Lung (tissue), 12 donors: ENCODE measurements around the gene SH3BP4. TPM values are rescaled to one million over a fixed set of nuclear protein-coding genes. Genes with fewer than 3 reads are reported as not detected.
A peak's percentile ranks its signal among the peaks of the same experiment; 100 is the strongest.

Experiments used
- ATAC-seq: fragments of 200-7000 bp; cut with Tn5 transposase; one replicate; pipeline ENCODE4 v1.9.1; 2020; ENCODE audit warnings: moderate number of reproducible peaks; ENCODE audit not compliant: insufficient read depth, low FRiP score
- DNase-seq, 3 donors: peaks; one replicate each; pipeline ENCODE4 v3.0.0-alpha.2; 2013 to 2017
- H3K27ac ChIP-seq, 2 donors: one replicate each; pipeline ENCODE4 v1.5.1; 2013; ENCODE audit warnings: mild to moderate bottlenecking in 2 of 2, moderate library complexity in 2 of 2, control low read depth in 1 of 2, inconsistent platforms in 1 of 2, low read depth in 1 of 2, low read length in 1 of 2
- H3K27me3 ChIP-seq, 3 donors: one replicate each; pipeline ENCODE4 v1.5.1; 2013; ENCODE audit warnings: low read length in 2 of 3; ENCODE audit not compliant: control insufficient read depth in 3 of 3, insufficient read depth in 3 of 3
- H3K36me3 ChIP-seq, 4 donors: one replicate each; pipeline ENCODE4 v1.5.1; 2013; ENCODE audit warnings: low read length in 4 of 4, mild to moderate bottlenecking in 1 of 4, moderate library complexity in 1 of 4; ENCODE audit not compliant: control insufficient read depth in 4 of 4, insufficient read depth in 4 of 4
- H3K4me1 ChIP-seq, 5 donors: one replicate each; pipeline ENCODE4 v1.5.1; 2013; ENCODE audit warnings: low read length in 5 of 5, mild to moderate bottlenecking in 2 of 5, moderate library complexity in 1 of 5; ENCODE audit not compliant: control insufficient read depth in 5 of 5, insufficient read depth in 5 of 5
- H3K4me3 ChIP-seq: one replicate; pipeline ENCODE4 v1.5.1; 2013; ENCODE audit warnings: mild to moderate bottlenecking, control low read depth, moderate library complexity
- H3K9ac ChIP-seq, 2 donors: one replicate each; pipeline ENCODE4 v1.5.1; 2013; ENCODE audit warnings: low read length in 2 of 2, control low read depth in 1 of 2; ENCODE audit not compliant: insufficient read depth in 1 of 2
- H3K9me3 ChIP-seq, 4 donors: one replicate each; pipeline ENCODE4 v1.5.1; 2013; ENCODE audit warnings: low read length in 3 of 4, mild to moderate bottlenecking in 1 of 4, moderate library complexity in 1 of 4; ENCODE audit not compliant: control insufficient read depth in 4 of 4, insufficient read depth in 3 of 4
- WGBS, 2 donors: extraction: QIAGEN DNeasy Blood & Tissue Kit; methylation state at CpG; one replicate each; pipeline ENCODE4 v1.1.7; 2013; 5-methylcytosine and 5-hydroxymethylcytosine counted together
- polyA plus RNA-seq, 2 donors: library from polyadenylated mRNA; stranded (reverse); fragments of 200-250 nt; gene quantifications; one replicate each; pipeline ENCODE4 v1.2.1, GENCODE V29; 2013
- total RNA-seq, 2 donors: library from RNA; depleted of rRNA in 1 of 2; stranded (reverse); fragments of >200 nt in 1 of 2; gene quantifications; one replicate each; pipeline ENCODE4 v1.2.1, GENCODE V29; 2014 to 2021
- TF ChIP-seq, protein P1 (sequence below): IDR thresholded peaks from 2 replicates; pipeline ENCODE4 v1.5.1; 2012; ENCODE audit warnings: mild to moderate bottlenecking; ENCODE audit errors: control extremely low read depth, extremely low read depth
- donor health status: control.
- donor health status: control.
- donor health status: Bipolar disorder and iron deficiency.
- donor health status: healthy.
- donor health status: DM: yes; HTN: yes; CAD: no.

Gene SH3BP4
- total and polyA plus RNA-seq, 4 donors = 12.0 to 36.5 (median 18.2) TPM

DNA sequence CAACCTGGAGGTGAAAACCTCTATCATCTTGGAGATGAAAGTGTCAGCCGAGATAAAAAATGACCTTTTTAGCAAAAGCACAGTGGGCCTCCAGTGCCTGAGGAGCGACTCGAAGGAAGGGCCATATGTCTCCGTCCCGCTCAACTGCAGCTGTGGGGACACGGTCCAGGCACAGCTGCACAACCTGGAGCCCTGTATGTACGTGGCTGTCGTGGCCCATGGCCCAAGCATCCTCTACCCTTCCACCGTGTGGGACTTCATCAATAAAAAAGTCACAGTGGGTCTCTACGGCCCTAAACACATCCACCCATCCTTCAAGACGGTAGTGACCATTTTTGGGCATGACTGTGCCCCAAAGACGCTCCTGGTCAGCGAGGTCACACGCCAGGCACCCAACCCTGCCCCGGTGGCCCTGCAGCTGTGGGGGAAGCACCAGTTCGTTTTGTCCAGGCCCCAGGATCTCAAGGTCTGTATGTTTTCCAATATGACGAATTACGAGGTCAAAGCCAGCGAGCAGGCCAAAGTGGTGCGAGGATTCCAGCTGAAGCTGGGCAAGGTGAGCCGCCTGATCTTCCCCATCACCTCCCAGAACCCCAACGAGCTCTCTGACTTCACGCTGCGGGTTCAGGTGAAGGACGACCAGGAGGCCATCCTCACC lies 90.2 kb downstream of the SH3BP4 start:
- Histone ChIP-seq H3K9ac (no peak overlapping the region), H3K27me3 (no peaks in the 10 kb centered on the region), H3K9me3 (peaks cover 0 to 3% (median 0%) of the 10 kb centered on the region in 4 donors), H3K36me3 (peaks cover 2 to 35% (median 26%) of the 10 kb centered on the region in 4 donors), H3K4me3 (no peak overlapping the region), H3K27ac (no peak overlapping the region), H3K4me1 (peaks cover 0 to 1% (median 0%) of the 10 kb centered on the region in 5 donors)
- DNase-seq (no peak), ATAC-seq (no peak)
- WGBS, 2 donors = 97% methylated on average over 25 of the region's 25 CpGs
- TF ChIP-seq, protein P1, sequence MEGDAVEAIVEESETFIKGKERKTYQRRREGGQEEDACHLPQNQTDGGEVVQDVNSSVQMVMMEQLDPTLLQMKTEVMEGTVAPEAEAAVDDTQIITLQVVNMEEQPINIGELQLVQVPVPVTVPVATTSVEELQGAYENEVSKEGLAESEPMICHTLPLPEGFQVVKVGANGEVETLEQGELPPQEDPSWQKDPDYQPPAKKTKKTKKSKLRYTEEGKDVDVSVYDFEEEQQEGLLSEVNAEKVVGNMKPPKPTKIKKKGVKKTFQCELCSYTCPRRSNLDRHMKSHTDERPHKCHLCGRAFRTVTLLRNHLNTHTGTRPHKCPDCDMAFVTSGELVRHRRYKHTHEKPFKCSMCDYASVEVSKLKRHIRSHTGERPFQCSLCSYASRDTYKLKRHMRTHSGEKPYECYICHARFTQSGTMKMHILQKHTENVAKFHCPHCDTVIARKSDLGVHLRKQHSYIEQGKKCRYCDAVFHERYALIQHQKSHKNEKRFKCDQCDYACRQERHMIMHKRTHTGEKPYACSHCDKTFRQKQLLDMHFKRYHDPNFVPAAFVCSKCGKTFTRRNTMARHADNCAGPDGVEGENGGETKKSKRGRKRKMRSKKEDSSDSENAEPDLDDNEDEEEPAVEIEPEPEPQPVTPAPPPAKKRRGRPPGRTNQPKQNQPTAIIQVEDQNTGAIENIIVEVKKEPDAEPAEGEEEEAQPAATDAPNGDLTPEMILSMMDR = no peak

DNA sequence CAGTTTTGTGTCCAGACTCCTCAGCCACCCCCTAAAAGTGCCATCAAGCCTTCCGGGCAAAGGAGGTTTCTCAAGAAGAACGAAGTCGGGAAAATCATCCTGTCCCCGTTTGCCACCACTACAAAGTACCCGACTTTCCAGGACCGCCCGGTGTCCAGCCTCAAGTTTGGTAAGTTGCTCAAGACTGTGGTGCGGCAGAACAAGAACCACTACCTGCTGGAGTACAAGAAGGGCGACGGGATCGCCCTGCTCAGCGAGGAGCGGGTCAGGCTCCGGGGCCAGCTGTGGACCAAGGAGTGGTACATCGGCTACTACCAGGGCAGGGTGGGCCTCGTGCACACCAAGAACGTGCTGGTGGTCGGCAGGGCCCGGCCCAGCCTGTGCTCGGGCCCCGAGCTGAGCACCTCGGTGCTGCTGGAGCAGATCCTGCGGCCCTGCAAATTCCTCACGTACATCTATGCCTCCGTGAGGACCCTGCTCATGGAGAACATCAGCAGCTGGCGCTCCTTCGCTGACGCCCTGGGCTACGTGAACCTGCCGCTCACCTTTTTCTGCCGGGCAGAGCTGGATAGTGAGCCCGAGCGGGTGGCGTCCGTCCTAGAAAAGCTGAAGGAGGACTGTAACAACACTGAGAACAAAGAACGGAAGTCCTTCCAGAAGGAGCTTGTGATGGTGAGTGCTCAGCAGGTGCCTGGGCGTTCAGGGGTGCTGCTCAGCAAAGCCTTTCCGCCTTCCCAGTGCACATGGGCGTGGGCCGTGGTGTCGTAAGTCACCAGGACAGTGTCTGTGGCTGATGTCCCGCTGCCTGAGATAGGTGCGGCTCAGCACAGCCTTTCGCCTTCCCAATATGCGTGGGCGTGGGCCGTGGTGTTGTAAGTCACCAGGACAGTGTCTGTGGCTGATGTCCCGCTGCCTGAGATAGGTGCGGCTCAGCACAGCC lies 91.0 kb downstream of the SH3BP4 start:
- peaks cover 0 to 1% (median 0%) of the 10 kb centered on the region in 5 donors for H3K4me1 ChIP-seq
- DNase-seq = no peak
- no peak overlapping the region for H3K4me3 ChIP-seq
- no peak overlapping the region for H3K27ac ChIP-seq
- WGBS, 2 donors = 96 to 97% methylated on average over 43 to 44 of the region's 49 CpGs
- H3K9me3 ChIP-seq = peaks cover 0 to 3% (median 0%) of the 10 kb centered on the region in 4 donors
- H3K27me3 ChIP-seq = no peaks in the 10 kb centered on the region
- peaks cover 2 to 32% (median 25%) of the 10 kb centered on the region in 4 donors for H3K36me3 ChIP-seq
- TF ChIP-seq, protein P1 = no peak
- no peak for ATAC-seq
- no peak overlapping the region for H3K9ac ChIP-seq

DNA sequence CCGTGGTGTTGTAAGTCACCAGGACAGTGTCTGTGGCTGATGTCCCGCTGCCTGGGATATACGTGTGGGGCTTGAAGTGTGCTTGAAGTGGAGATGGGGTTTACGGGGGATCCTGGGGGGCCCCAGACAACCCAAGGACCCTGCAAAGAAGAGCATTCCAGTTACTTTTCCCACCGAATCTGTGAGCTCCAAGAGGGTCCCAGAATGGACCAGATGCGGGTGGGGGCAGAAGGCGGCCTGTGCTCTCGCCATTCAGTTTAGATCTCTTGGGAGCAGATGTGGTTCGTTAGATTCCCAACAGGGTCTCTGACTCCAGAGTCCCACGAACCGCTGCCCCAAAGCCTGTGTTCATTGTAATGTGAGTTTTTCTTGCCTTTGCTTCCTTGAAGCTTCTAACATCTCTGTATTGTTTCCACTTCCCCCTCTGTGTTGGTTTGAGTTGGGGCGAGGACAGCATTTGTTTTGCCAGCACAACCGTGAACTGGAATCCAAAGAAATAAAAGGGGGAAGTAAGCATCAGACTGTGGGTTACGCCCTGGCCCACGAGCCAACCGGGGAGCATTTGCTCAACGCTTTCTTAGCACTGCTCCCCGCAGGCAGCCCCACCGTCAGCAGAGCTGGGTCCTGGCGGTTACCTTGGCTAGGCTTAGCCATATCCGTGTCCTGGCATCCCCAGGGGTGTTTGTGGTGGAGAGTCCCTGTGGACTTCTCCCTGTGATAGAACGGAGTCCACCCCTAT lies 92.1 kb downstream of the SH3BP4 start:
- DNase-seq = no peak
- WGBS, 2 donors = 47 to 62% methylated on average over 21 to 22 of the region's 22 CpGs
- H3K27ac ChIP-seq = peak overlapping the region in 1 of 2 donors; percentile 37
- H3K4me3 ChIP-seq = no peak overlapping the region
- H3K9ac ChIP-seq = no peak overlapping the region
- H3K36me3 ChIP-seq = peaks cover 2 to 29% (median 25%) of the 10 kb centered on the region in 4 donors
- peak; percentile 65 for ATAC-seq
- TF ChIP-seq, protein P1 = no peak
- H3K27me3 ChIP-seq = no peaks in the 10 kb centered on the region
- H3K9me3 ChIP-seq = peaks cover 0 to 3% (median 0%) of the 10 kb centered on the region in 4 donors
- H3K4me1 ChIP-seq = peaks cover 0 to 5% (median 0%) of the 10 kb centered on the region in 5 donors
